Fibroblast of skin of left quadriceps (primary cell): ENCODE data around the gene IGLL1.
"Not testable (repeated sequence)": the region's sequence is repeated elsewhere in the genome, so short reads cannot be mapped to it uniquely, and the experiment has no call there.

Experiments used
- DNase-seq, 2 experiments: peaks; one replicate each; pipeline ENCODE4 v3.0.0-alpha.2; 2013; ENCODE audit warnings: low read depth in 2 of 2

The IGLL1 gene

DNA sequence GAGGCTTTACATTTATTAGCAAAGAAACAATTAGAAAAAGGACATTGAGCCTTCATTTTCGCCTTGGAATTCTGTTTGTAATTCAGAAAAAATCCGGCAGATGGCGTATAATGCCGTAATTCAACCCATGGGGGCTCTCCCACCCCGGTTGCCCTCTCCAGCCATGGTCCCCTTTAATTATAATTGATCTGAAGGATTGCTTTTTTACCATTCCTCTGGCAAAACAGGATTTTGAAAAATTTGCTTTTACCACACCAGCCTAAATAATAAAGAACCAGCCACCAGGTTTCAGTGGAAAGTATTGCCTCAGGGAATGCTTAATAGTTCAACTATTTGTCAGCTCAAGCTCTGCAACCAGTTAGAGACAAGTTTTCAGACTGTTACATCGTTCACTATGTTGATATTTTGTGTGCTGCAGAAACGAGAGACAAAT is 38.2 kb downstream of the IGLL1 start:
- not testable (repeated sequence) for DNase-seq

DNA sequence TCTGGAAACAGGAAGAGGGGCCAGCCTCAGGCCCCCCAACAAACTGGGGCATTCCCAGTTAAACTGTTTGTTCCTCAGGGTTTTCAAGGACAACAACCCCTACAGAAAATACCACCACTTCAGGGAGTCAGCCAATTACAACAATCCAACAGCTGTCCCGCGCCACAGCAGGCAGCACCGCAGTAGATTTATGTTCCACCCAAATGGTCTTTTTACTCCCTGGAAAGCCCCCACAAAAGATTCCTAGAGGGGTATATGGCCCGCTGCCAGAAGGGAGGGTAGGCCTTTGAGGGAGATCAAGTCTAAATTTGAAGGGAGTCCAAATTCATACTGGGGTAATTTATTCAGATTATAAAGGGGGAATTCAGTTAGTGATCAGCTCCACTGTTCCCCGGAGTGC is 39.3 kb downstream of the IGLL1 start:
- not testable (repeated sequence) for DNase-seq

DNA sequence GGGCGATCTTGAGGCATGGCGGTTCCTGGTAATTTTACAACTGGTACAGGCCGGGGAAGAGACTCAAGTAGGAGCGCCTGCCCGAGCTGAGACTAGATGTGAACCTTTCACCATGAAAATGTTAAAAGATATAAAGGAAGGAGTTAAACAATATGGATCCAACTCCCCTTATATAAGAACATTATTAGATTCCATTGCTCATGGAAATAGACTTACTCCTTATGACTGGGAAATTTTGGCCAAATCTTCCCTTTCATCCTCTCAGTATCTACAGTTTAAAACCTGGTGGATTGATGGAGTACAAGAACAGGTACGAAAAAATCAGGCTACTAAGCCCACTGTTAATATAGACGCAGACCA is 40.3 kb downstream of the IGLL1 start:
- DNase-seq: not testable (repeated sequence)

DNA sequence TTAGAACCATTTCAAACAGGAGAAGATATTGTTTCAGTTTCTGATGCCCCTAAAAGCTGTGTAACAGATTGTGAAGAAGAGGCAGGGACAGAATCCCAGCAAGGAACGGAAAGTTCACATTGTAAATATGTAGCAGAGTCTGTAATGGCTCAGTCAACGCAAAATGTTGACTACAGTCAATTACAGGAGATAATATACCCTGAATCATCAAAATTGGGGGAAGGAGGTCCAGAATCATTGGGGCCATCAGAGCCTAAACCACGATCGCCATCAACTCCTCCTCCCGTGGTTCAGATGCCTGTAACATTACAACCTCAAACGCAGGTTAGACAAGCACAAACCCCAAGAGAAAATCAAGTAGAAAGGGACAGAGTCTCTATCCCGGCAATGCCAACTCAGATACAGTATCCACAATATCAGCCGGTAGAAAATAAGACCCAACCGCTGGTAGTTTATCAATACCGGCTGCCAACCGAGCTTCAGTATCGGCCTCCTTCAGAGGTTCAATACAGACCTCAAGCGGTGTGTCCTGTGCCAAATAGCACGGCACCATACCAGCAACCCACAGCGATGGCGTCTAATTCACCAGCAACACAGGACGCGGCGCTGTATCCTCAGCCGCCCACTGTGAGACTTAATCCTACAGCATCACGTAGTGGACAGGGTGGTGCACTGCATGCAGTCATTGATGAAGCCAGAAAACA is 40.8 kb downstream of the IGLL1 start:
- DNase-seq: peak; percentile 31 to 38

DNA sequence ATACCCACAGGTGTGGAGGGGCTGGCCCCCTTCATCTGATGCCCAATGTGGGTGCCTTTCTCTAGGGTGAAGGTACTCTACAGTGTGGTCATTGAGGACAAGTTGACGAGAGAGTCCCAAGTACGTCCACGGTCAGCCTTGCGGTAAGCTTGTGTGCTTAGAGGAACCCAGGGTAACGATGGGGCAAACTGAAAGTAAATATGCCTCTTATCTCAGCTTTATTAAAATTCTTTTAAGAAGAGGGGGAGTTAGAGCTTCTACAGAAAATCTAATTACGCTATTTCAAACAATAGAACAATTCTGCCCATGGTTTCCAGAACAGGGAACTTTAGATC is 41.4 kb downstream of the IGLL1 start:
- DNase-seq: not testable (repeated sequence)

DNA sequence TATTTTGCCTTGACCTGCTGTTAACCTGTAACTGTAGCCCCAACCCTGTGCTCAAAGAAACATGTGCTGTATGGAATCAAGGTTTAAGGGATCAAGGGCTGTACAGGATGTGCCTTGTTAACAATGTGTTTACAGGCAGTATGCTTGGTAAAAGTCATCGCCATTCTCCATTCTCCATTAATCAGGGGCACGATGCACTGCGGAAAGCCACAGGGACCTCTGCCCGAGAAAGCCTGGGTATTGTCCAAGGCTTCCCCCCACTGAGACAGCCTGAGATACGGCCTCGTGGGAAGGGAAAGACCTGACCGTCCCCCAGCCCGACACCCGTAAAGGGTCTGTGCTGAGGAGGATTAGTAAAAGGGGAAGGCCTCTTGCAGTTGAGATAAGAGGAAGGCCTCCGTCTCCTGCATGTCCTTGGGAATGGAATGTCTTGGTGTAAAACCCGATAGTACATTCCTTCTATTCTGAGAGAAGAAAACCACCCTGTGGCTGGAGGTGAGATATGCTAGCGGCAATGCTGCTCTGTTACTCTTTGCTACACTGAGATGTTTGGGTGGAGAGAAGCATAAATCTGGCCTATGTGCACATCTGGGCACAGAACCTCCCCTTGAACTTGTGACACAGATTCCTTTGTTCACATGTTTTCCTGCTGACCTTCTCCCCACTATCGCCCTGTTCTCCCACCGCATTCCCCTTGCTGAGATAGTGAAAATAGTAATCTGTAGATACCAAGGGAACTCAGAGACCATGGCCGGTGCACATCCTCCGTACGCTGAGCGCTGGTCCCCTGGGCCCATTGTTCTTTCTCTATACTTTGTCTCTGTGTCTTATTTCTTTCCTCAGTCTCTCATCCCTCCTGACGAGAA is 42.0 kb downstream of the IGLL1 start:
- not testable (repeated sequence) for DNase-seq

DNA sequence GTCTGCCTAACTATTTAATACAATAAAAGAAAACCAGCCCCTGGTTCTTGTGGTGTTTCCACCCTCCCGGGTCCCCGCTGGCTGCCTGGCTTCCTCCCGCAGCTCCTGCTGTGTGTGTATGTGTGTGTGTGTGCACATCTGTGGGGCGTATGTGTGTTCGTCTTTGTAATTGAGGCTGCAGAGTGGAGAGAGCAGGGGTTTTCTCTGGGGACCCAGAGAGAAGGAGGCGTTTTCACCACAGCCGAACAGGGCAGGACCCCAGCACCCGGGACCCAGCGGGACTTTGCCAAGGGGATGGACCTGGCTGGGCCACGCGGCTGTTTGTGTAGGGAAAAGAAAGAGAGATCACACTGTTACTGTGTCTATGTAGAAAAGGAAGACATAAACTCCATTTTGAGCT is 42.7 kb downstream of the IGLL1 start:
- DNase-seq: no peak

DNA sequence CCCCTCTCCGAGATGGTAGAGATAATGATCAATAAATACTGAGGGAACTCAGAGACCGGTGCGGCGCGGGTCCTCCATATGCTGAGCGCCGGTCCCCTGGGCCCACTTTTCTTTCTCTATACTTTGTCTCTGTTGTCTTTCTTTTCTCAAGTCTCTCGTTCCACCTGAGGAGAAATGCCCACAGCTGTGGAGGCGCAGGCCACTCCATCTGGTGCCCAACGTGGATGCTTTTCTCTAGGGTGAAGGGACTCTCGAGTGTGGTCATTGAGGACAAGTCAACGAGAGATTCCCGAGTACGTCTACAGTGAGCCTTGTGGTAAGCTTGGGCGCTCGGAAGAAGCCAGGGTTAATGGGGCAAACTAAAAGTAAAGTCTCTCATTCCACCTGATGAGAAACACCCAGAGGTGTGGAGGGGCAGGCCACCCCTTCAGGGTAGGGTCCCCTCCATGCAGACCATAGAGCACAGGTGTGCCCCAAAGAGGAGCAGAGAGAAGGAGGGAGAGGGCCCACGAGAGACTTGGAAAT is 43.2 kb downstream of the IGLL1 start:
- no peak for DNase-seq

DNA sequence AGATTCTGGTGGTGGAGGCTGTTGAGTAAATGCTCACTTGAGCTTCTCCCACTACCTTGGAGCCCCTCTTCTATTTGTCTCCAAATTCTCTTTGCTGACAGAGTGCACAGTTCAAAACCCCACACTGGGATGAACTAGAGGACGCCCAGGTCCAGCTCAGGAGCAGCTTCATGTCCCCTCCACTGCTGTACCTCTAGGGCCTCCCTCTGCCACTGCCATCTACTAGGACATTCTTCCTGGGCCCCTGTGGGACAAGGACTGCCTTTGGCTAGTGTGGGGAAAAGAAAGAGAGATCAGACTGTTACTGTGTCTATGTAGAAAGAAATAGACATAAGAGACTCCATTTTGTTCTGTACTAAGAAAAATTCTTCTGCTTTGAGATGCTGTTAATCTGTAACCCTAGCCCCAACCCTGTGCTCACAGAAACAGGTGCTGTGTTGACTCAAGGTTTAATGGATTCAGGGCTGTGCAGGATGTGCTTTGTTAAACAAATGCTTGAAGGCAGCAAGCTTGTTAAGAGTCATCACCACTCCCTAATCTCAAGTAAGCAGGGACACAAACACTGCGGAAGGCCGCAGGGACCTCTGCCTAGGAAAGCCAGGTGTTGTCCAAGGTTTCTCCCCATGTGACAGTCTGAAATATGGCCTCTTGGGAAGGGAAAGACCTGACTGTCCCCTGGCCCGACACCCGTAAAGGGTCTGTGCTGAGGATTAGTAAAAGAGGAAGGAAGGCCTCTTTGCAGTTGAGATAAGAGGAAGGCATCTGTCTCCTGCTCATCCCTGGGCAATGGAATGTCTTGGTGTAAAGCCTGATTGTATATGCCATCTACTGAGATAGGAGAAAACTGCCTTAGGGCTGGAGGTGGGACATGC is 44.1 kb downstream of the IGLL1 start:
- not testable (repeated sequence) for DNase-seq

DNA sequence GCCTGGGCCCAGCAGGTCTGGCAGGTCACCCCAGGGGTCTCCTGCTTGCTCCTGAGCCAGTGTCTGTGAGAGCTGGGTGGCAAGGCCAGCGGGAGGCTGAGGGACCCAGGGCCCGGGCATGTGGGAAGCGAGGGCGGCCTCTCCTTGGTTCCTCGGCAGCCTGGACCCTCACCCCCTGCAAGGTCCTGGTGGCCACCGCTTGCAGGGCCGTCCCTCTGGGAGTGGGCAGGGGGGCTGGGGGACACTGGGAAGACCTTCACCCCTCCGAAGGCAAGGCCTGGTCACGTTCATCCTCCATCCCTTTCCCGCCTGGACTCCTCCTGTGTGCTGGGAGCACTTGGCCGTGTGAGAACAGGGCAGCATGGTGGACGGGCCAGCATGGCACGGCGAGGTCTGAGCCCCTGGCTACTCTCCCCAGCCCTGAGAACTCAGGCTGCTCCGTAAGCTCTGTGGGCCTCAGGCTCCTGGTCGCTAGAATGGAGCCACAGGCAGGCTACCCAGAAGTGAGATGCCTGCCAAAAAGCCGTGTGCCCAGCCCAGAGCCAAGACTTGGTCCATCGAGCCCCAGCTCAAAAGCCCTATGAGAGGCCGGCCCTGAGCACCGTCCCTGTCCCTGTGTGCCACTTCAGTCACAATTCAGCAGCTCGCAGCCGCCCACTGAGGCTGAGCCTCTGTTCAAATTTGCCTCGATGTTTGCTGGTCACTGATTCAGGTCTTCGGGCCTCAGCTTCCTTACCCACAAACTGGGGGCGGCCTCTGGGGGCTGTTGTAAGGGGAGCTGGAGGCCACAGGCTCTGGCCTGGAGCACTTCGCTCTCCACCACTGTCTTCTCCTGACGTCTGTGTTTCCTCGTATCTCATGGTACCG is 45.0 kb downstream of the IGLL1 start:
- no peak for DNase-seq

DNA sequence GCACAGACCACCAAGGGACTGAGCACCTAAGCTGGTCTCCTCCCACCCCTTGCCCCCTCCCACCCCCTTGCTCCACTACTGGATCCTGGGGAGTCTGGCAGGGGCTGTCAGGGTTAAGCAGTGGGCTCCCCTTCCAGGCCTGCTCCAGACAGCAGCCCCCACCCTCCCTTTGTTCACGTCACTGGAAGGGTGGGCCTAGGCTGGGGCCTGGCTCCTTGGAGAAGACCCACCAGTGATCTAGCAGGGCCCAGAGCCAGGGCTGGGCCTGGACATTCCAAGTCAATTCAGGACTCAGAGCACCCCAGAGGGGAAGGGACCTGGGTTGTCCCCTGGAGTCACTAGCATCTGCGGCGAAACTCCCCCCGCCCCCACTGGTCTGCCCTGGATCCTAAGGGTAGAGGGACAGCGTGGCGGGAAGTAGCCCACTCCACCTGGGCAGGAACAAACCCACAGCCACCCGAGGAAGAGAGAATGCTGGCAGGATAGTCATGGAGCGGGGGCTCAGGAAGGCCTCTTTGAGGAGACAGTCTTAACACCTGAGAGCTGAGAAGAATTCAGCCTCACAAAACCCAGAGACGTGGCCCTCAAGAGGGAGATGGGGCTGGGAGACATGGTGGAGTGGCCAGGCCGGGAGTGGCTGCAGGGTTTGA is 45.8 kb downstream of the IGLL1 start:
- DNase-seq: no peak

DNA sequence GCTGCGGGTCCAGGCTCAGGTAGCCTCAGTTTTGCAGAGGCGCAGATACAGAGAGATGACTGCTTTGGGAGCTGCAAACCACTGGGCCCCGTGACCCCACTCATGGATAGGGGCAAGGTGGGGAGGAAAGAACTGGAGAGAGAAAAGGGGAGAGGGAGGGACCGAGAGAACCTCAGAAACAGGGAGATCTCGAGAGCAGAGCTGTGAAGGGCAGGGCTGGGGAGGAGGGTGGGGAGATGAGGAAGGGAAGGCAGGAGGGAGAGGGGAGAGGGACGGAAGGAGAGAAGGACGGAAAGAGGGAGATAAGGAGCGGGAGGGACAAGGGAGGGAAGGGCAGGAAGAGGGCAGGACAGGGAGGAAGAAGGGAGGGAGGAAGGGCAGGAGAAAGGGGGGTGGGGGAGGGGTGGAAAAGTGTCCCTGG is 46.3 kb downstream of the IGLL1 start:
- no peak for DNase-seq

DNA sequence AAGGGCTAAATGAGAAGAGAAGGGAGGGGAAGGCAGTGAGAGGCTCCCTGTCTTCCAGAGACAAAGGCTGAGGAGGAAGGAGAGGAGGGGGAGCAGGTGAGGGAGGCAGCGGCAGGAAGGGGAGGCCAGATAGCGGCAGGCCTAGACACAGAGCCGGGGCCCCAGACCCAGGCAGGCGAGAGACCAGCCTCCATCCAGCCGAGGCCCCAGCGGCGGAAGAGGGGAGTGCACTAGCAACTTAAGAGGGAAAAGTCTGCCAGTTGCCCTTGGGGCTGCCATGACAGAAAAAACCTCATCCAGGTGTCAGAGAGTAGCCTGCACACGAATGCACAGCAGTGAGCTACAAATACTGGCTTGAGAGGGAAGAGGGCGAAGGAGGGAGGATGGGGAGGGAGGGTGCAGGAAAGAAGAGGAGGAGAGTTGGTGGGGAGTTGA is 46.7 kb downstream of the IGLL1 start:
- no peak for DNase-seq

DNA sequence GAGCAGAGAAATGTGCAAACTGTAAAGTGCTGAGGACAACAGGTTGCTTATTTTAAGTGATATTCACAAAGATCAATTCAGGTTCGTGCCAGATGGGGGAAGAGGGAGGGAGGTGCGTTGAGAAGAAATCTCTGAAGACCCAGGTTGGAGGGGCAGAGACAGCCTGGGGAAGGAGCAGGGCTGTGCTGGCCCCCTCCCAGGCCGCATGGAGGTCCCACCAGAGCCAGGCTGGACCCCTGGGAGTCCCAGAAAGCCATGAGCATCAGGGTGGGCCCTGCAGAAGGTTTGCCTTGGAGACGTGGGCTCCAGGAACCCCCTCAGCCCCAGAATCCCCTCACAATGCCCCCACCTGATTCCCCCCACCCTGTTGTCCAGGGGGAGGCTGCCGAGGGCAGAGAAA is 47.4 kb downstream of the IGLL1 start:
- DNase-seq: no peak

DNA sequence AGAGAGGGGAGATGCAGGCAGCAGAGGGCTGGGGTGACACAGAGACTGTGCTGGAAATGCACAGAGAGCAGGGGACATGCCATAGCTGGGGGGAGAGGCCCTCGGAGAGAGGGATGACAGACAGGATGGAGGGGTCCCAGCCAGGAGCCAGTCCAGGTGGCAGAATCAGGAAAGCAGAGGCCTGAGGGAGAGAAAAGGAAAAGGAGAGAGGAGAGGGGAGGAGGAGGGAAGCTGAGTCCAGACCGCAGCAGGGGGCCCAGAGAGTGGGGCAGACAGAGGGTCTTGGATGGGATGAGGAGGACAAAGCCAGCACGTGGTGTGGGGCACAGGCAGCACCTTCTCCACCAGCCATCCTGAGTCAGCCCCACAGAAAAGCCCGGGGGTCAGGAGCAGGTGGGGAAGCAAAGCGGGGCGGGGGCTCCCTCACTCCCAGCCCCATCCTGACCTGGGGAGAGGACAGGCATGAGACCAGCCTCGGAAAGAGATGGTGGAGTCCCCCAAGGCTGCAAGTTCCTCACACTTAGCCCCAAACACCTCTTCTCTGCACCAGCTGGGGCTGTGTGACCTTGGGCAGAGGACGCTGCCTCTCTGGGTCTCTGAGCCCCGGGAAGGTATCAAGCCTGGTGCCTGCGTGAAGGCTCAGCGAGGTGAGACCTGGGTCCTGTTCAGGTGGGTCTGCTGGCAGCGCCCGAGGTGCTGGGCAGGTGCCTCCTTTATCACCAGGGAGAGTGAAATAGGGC is 48.0 kb downstream of the IGLL1 start:
- no peak for DNase-seq

DNA sequence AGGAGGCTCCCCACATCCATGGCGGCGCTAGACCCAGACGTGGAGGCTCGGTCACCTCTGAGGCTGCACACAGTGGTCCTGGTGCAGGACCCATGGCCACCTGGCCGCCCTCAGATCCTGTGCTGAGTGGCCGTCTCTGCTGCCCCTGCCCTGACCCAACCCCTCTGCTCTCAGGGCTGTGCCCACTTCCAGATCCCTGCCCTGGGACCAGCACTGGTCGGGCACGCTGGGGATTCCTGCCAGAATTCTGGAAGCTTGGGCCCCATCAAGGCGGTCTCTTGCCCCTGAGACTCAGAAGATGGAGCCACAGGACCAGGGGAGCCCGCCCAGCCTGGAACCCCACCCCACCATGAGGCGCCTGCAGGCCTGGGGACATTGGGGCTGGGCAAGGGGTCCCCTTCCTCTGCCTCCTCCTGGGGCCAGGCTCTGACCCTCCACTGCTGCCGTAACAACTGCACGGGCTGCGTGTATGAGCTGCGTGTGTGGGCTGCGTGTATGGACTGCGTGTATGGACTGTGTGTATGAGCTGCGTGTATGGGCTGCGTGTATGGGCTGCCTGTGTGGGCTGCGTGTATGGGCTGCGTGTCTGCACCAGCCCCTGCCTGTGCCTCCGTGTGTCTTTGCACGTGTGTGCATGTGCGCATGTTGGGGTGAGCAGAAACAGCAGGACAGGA is 48.7 kb downstream of the IGLL1 start:
- DNase-seq: no peak

DNA sequence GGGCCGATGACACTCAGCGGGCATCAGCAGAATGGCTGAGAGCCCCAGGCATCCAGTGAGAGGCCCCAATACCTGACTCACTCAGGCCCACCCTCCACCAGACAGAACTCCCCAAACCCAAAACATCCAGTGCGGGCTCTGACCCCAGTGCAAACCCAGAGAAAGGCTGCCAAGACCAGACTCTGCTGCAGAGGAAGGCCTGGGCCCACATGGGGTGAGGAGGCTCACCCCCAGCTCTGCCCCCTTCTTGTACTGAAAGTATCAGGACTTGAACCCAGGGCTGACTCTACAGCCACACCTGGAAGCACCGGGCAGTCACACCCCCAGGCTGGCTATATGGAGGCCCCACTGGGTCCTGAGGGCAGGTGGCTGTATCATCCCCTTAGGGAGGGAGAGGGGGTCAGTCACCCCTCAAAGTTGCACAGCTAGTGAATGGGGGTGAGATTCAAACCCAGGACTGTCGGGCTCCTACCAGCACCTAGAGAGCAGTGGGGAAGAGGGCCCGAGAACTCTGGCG is 49.3 kb downstream of the IGLL1 start:
- no peak for DNase-seq

DNA sequence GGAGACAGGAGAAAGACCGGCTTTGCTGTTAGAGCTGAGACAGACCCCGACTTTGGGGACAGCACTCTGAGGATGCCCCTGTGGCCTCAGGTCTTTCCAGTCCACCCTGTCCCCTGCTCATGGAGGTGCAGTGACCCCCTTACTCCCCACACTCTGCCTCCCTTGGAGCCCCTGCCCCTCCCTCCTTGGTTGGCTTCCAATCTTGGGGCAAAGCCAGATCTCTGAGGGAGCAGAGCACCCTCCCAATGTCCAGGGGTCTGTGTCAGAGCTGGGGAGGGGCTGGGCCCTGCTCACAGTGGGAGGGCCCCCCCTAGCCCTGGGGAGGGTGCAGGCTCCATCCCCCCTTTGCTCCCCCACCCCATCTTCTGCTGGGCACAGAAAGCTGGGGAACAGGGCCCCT is 50.0 kb downstream of the IGLL1 start:
- no peak for DNase-seq
